Measurements from ENCODE around the gene PECR.
"Not testable (repeated sequence)": the region's sequence is repeated elsewhere in the genome, so short reads cannot be mapped to it uniquely, and the experiment has no call there.

The PECR gene

GRCh38 chr2:216104691-216105090, 23.1 kb upstream of the PECR start:
- no peak for DNase-seq (ENCODE audit: low read depth in 2 of 2)

- no peak for DNase-seq (ENCODE audit: low read depth in 2 of 2)
Observed at GRCh38 chr2:216103213-216103612, 21.6 kb upstream of the PECR start.

- DNase-seq (ENCODE audit: low read depth in 2 of 2), result no peak
Observed at GRCh38 chr2:216101109-216101508, 19.5 kb upstream of the PECR start.

- DNase-seq (ENCODE audit: low read depth in 2 of 2), result no peak
Observed at GRCh38 chr2:216098421-216099334, 17.1 kb upstream of the PECR start.

- no peak for DNase-seq (ENCODE audit: low read depth in 2 of 2)
Observed at GRCh38 chr2:216094701-216095100, 13.1 kb upstream of the PECR start.

- DNase-seq (ENCODE audit: low read depth in 2 of 2), result no peak
Observed at GRCh38 chr2:216092646-216093045, 11.0 kb upstream of the PECR start.

GRCh38 chr2:216090369-216090786, 8.8 kb upstream of the PECR start:
- no peak for DNase-seq (ENCODE audit: low read depth in 2 of 2)

GRCh38 chr2:216086207-216086893, 4.7 kb upstream of the PECR start:
- no peak for DNase-seq (ENCODE audit: low read depth in 2 of 2)

GRCh38 chr2:216084547-216084946, 2.9 kb upstream of the PECR start:
- DNase-seq (ENCODE audit: low read depth in 2 of 2), result no peak

- DNase-seq (ENCODE audit: low read depth in 2 of 2), result no peak
Observed at GRCh38 chr2:216083464-216084281, 2.1 kb upstream of the PECR start.

GRCh38 chr2:216082805-216083204, 1.2 kb upstream of the PECR start:
- DNase-seq (ENCODE audit: low read depth in 2 of 2), result no peak

- no peak for DNase-seq (ENCODE audit: low read depth in 2 of 2)
Observed at GRCh38 chr2:216082117-216082711, 605 bp upstream of the PECR start.

GRCh38 chr2:216081012-216081411, 597 bp downstream of the PECR start:
- no peak for DNase-seq (ENCODE audit: low read depth in 2 of 2)

GRCh38 chr2:216080048-216080447, 1.6 kb downstream of the PECR start:
- not testable (repeated sequence) for DNase-seq (ENCODE audit: low read depth in 2 of 2)

GRCh38 chr2:216078776-216079175, 2.8 kb downstream of the PECR start:
- DNase-seq (ENCODE audit: low read depth in 2 of 2), result no peak

GRCh38 chr2:216075510-216076485, 5.8 kb downstream of the PECR start:
- no peak for DNase-seq (ENCODE audit: low read depth in 2 of 2)

- no peak for DNase-seq (ENCODE audit: low read depth in 2 of 2)
Observed at GRCh38 chr2:216074794-216075193, 6.8 kb downstream of the PECR start.

GRCh38 chr2:216074380-216074779, 7.2 kb downstream of the PECR start:
- no peak for DNase-seq (ENCODE audit: low read depth in 2 of 2)

- no peak for DNase-seq (ENCODE audit: low read depth in 2 of 2)
Observed at GRCh38 chr2:216073773-216074172, 7.8 kb downstream of the PECR start.

- DNase-seq (ENCODE audit: low read depth in 2 of 2), result no peak
Observed at GRCh38 chr2:216072473-216072872, 9.1 kb downstream of the PECR start.

Measured in stimulated activated CD8-positive, alpha-beta memory T cell treated with anti-CD3 and anti-CD28 coated beads, Interleukin-2, amount 100 ng/mL, for 48 hours (primary cell).